Measurements from ENCODE around the gene WNT9B.

The WNT9B gene

DNA sequence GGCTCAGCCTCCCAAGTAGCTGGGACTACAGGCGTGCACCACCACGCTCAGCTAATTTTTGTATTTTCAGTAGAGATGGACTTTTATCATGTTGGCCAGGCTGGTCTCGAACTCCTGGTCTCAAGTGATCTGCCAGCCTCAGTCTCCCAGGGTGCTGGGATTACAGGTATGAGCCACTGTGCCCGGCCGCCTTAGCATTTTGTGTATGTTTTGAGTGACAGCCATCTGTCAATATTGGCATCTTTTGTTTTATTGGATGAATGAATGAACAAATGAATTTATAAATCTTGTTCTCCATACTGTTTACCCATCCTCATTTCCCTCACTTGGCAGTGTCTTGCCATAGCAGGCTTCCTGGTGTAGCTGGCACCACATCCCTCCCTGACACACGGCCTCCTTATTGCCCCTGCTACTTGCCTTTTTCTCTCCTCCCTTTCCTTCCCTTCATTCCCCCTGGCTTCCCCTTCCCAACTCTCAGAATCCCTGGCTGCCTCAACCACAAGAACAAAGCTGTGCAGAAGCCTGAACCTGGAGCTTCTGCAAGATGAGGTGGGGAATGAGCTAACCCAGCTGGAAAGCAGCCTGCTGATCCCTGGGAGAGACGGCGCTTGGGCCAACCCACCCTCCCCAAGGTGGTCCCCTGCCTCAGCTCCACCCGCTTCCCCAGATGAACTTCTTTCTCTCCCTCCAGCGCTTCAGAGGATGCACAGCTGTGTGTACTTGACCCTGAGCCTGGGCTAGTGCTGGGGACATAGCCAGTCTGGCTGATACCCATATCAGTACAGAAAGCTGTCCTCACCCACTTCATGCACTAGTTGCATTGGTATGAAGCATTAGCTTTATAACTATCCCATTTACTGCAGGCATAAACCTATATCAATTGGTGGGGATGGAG is 34.3 kb downstream of the WNT9B start:
- no peak for DNase-seq

DNA sequence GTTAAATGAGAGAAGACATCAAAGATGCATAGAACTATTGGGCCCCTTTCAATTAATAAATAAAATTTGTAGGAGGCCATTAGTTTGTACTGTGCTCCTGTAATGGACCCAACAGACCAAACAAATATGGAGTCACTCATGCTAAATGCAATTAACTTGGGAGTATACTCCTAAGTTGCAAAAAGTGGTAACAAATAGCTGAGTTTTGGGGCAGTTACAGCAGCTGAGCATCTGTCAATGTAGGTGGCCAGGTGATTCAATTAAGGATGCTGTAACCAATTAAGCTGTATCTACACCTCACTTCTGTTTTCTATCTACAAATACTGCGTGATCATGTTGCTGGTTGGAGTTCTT is 34.9 kb downstream of the WNT9B start:
- no peak for DNase-seq

DNA sequence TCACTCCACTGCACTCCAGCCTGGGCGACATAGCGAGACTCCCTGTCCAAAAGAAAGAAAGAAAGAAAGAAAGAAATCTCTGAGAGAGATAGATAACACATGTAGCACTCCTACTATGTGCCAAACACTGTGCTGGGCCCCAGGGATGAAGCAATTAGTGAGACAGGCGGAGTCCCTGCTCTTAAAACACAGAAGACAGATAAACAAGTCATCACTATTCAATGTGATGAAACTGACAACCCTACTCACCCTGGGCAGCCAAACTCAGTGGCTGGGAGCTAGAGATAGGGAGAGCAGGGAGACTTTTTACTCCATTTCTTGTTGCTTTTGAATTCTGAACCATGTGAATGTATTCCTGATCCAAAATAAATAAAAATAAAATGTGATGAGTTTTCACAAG is 36.3 kb downstream of the WNT9B start:
- DNase-seq = no peak

DNA sequence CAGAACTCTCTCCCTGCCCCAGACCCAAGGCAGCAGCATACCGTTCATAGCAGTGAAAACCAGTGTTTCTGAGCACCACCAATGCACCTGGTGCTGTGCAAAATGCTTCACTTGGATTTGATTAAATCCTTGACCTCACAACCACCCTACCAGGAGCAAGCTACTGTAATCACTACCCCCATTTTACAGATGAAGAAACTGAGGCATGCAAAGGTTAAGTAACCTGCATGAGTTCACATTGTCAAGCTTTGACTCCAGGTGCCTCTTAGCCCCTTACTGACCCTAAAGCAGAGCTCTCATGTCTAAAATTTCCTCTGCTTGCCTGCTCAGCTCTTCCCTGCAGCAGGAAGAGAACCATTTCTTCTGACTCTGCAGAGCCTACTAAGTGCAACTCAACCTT is 37.3 kb downstream of the WNT9B start:
- no peak for DNase-seq

DNA sequence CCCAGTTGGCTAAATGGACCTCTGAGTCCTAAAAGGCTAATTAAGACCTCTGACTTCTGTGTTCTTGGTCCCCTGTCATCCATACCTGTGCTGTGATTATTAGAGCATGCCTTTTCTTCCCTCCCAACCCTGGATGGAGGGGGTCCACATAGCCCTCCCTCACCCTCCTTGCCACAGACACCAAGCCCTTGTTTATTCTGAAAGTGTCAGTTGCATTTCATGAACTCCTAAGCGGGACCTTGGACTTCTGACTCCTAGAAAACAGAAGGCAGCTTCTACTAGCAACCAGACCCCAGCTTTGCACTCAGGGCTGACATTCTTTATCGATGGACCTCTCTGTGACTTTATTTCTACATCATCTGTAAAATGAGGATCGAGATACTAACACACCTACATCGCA is 38.1 kb downstream of the WNT9B start:
- no peak for DNase-seq

DNA sequence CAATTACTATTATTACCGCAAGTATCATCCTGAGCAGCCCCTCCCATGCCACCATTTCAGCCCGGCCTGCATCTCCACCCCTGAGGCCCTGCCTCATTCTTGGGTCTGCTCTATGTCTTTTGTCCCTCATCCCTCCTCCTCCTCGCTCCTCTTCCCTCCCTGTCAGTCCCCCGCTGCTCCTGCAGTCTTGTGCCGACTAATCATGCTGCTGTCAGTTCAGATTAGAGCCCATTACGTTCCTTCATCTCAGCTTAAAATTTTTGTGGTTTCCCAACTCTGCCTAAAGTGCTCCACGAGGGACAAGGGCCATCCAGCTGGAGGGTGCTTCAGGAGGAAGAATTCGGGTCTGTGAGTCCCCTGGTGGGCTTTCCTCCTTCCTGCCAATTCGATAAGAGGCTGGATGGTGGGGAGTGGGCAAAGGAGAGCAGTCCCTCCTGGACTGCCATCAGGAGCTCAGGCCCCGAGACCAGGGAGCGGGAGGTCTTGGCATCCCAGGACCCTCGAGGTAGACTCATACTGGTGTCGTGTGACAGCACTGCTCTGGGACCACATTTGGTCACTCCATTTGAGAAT is 38.7 kb downstream of the WNT9B start:
- DNase-seq = no peak

DNA sequence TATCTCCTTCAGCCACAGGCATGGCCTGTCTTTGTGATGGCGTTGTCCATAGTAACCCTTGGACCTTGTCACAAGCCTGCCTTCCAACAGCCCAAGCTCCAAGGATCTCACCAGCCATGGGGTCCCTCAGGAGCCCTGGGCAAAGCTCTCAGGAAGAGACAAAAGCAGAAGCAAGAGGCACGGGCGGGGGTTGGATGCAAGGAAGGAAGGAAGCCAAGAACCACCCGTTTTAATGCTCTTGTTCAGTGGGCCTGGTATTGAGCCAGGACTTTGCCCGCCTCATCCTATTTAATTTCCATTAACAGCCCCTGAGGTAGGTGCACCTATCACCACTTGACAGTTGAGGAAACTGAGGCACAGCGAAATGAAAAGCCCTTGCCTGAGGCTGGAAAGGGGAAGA is 39.3 kb downstream of the WNT9B start:
- no peak for DNase-seq

DNA sequence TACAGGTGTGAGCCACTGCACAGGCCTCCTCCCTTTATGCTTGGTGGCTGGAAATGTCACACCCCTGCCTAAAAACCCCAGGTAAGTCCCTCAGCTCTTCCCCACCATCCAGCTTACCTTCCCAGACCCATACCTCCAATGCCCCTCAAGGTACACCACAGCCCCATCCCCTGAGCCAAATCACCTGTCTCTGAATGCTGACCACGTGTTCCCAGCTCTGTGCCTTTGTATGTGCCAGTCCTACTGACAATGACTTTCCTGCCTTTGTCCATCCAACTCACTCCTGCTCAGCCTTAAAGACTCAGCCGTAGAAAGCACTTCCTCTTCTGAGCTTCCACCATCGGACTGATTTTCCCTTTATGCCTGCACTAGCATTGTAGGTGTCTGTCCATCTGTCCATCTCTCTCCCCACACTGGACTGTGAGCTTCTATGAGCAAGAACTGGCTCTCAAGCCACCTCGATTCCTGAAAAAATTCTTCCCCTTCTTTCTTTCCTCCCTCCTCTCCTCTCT is 40.9 kb downstream of the WNT9B start:
- DNase-seq = no peak

DNA sequence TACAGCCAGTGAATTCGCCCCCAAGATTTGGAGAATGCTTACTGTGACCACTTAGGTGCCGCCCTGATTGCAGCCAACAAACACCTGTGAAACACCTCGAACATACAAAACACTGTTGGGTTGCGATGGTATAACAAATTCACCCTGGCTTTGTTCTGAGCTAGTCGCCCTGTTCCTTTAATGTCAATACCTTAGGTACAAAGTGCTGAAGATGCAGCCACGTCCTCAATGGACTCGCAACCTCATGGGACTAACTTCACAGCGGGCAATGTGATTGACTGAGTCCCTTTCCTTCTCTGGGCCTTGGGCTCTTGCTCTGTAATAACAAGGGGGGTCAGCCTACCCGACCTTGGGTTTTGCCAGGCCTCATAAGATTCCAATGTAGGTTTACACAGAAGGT is 42.6 kb downstream of the WNT9B start:
- no peak for DNase-seq

DNA sequence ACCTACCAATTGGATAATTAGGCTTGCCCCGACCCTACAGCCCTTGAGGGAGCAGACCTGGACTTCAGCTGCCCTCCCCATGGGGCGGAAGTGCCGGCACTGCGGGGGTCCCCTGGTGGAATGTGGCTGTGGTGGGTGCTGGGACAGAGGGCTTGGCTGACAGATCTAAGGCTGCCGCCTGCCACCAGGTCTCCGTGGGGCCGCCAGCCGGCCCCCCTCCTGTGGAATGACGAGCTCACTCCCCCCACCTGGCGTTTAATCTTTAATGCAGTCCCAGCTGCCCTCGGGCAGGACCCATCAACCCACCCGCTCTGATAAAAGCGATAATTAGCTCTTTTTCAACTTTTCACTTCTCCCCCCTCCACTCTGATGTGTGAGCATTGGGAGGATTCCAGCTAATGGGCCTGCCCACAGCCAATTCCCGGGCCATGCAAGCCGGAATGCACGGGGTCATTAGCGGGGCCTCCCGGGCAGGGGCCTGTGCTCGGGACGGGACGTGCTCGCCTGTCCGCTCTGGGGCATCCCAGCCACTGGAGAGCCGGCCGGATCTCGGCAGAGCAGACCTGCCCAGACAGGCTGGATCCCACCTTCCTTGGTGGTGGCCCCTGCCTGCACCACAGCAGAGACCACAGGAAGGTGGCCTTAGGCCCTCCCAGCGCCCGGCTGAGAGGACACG is 43.2 kb downstream of the WNT9B start:
- DNase-seq = no peak

DNA sequence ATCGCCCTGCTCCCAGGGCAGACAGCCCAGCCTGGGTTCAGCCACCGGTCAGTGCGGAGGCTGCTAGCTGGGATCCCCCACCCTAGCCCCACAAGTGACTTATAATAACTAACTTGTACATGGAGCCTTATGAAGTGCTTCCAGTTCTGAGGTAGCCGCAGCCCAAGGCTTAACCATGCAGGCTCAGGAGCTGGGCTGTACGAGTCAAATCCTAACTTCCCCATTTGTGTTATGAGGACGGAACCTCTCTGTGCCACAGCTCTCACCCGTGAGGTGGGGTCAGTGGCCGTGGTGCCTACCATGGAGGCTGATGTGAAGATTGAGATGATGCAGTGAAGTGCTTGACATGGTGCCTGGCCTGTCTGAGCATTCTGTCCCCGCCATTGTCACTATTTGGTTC is 43.8 kb downstream of the WNT9B start:
- no peak for DNase-seq

DNA sequence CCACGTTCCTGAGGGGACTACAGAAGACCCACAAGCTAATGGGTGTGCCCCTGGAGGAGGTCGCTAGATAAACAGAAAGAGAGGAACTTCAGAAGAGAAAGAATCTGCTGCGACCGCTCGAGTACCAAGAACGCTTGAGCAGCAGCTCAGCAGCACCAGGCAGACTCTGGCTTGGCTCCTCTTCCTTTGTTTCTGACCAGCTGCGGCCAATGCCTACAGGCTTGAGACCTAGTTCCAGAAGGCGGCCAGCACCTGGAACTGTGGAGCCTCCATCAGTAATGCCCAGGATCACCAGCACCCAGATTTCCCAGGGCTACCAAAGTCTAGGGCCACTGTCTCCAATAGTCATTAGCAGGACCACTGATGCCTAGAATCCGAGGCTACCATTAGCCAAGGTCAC is 45.6 kb downstream of the WNT9B start:
- no peak for DNase-seq

DNA sequence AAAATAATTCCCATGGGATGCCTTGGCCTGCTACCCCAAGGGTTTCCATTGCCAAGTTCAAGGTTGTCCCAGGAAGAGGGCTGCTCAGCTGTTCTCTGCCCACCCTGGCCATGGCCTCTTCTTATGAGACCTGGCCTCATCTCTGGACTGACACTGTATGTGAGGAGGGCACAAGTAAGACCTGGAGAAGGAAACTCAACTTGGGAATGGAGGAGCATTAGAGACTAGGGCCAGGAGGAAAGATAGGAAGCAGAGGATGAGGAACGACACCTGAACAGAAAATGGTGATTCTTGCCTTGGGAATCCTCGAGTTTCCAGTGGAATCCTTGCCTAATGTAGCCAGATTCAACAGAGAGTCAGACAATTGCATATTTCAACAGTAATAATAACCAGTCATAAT is 47.0 kb downstream of the WNT9B start:
- no peak for DNase-seq

DNA sequence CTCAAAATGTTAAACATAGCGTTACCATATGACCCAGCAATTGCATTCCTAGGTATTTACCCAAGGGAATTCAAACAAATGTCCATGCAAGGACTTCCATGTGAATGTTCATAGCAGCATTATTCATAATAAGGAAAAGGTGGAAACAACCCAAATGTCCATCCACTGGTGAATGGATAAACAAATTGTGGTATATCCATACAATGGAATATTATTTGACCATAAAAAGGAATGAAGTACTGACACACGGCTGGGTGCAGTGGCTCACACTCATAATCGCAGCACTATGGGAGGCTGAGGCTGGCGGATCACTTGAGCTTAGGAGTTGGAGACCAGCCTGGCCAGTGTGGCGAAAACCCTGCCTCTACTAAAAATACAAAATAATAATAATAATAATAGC is 47.5 kb downstream of the WNT9B start:
- no peak for DNase-seq

DNA sequence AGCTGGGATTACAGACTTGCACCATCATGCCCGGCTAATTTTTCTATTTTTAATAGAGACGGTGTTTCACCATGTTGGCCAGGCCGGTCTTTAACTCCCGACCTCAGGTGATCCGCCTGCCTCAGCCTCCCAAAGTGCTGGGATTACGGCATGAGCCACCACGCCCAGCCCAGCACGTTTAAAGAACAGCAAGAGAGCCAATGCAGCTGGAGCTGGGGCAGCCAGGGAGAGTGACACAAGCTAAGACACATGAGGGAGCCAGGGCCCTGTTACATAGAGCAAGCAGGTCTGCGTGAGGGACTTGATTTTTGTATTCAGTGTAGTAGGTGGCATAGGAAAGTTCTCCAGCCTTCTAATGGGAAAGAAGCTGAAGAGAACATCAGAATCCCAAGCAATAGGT is 49.9 kb downstream of the WNT9B start:
- no peak for DNase-seq

DNA sequence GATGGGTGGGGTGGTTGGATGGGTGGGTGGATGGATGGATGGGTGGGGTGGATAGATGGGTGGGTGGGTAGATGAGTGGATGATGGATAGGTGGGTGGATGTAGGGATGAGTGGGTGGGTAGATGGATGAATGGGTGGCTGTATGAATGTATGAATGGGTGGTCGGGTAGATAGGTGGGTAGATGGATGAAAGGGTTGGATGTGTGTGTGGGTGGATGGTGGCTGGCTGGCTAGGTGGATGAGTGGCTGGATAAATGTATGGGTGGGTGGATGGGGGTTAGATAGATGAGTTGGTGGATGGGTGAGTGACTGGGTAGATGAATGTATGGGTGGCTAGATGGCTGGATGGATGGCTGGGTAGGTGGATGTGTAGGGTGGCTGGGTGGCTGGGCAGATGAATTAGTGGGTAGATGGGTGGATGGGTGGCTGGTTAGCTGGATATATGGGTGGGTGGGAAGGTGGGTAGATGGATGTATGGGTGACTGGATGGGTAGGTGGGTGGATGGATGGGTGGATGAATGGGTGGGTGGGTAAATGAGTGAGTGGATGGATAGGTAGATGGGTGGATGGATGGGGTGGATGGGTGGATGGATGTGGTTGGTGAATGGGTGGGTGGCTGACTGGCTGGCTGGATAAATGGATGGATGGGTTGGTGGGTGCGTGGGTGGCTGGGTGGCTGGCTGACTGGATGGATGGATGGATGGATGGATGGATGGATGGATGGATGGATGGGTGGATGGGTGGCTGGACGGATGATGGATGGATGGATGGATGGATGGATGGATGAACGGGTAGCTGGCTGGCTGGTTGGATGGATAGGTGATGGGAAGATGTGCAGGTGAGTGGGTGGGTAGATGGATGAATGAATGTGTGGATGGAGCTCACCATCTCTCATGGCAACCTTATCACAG is 52.6 kb downstream of the WNT9B start:
- no peak for DNase-seq

DNA sequence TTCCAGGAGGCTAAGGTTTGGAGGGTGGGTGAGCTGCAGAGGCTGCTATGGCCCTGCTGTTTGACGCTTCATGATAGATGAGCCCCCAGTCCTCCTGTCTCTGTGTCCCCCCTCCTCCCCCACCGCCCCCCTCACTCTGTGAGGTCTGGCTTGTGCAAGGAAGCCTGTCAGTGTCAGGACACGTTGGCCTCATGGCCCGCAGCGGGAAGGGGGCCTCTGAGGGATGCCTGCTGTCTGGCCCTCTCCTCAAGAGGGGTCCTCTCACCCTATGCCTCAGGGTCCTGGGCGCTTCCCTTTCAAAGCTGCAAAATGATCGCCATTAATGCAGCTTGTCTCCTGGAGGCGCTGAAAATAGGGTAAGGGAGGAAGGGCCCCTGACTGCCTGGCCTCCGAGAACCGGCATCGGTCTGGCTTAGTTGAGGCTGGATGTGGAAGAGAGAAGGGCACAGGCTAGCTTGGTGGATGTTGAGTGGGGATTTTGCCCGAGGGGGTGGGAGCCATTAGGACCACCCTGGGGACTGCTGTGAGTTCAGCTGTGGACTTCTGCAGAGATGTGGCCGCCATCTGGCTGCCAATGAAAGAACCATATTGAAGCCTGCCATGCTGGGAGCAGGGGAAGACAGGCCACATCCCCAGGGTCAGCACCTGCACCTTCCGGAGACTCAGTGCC is 56.8 kb downstream of the WNT9B start:
- DNase-seq = no peak

DNA sequence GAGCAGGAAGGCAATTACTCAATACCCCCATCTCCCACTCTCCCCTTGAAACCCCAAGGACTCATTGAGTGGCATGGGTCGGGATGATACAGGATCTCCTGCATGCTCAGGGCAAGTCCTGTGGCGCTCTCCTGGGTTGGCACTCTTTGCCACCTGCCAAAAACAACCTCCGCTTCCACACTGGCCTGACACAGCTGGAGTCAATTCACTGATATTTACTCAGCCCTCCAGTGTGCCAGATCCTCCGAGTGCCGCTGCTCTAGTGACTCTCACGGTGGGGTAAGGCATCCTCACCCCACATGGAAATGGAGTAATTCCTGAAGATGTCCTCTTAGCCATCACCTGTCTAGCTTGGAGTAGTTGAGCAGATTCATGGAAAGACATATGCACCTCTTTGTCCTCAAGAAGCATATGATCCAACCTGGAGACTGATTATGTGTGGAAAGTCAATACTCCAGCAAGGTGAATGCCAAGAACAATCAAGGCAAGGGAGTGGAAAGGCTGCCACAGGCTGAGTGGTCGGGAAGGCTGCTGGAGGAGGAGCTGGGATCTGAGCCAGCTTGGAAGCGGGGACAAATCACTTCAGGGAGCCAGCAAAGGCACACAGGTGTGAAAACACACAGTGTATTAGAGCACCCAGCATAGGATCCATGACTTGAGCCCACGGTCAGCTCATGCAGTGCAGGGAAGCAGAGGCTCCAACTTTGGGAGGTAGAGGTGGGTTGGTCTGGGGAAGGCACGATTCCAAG is 59.0 kb downstream of the WNT9B start:
- no peak for DNase-seq

DNA sequence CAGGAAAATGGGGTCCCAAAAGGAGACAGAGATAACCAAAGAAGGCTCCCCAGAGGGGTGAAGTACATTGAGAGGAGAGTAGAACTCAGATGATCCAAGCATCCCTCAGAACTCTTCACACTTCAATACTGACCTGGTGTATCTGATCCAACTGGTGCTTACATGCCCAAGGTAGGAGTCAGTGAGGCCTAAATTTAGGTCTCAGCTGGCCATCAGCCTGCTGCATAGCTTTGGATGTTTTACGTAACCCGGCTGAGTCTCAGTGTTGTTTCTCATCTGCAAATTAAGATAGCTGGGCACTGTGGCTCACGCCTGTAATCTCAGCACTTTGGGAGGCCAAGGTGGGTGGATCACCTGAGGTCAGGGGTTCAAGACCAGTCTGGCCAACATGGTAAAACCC is 59.9 kb downstream of the WNT9B start:
- DNase-seq = no peak

DNA sequence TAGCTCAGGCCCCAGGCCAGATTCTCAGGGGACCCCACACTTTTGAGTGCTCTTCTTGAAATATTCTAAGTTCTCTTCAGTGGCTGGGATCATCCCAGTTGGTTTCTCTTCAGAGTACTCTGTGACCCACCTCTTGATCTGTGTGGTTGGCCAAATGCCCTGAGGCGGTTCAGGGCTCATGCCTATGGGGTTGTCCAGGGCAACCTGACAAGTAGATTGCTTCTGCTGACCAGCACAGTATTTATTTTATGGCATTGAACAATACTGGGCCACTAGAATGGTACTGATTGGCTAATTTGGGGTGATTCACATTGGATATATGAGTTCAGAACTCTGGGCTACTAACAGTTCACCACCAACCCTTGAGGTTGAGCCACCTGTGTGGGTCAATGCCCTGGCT is 64.2 kb downstream of the WNT9B start:
- no peak for DNase-seq

DNA sequence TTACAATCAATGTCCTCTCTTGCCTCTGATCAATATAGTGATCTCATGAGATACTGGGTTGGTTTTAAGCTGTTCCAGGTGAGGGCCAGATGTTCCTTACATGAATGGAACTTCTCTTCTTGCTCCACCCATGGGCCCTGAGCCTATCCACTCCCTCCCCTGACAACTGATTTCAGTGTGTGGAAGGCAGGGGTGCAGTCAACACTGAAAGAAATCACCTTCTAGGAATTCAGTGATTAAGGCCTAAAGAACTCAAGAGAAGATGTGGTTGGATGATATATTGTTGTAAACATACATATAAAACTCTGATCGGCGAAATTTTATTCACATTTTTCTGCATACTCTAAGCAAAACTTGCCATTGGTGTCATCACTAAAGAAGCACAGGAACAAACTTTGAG is 64.8 kb downstream of the WNT9B start:
- no peak for DNase-seq

DNA sequence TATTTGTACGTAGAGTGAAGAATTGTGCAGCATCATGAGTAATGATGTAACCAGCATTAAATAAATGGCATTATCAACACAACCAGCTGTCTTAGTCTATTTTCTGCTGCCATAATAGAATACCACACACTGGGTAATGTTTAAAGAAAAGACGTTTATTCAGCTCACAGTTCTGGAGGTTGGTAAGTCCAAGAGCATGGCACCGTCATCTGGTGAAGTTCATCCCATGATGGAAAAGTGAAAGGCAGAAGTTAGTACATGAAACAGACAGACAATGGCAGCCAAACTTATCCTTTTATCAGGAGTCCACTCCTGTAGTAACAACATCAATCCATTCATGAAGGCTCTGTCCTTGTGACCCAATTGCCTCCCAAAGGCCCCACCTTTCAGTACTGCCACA is 65.2 kb downstream of the WNT9B start:
- no peak for DNase-seq
